T47D (cell line): Measurements from ENCODE around the gene BAG5.

Source experiments
- DNase-seq, 2 experiments: peaks; one replicate each; pipeline versions ENCODE4 v3.0.0 to v3.0.0-alpha.2; 2011 to 2012; ENCODE audit warnings: low read depth in 1 of 2, low spot score in 1 of 2
- JUND ChIP-seq: IDR thresholded peaks from 2 replicates; pipeline ENCODE4 v1.6.1; 2012; ENCODE audit warnings: low read depth
- in situ Hi-C: cut with HindIII; loops from 2 replicates; pipeline ENCODE4 v1.10.0; 2016; ENCODE audit warnings: low sequenced_read_pairs, low pct_unique_long_range_greater_than_20kb

Gene BAG5

DNA sequence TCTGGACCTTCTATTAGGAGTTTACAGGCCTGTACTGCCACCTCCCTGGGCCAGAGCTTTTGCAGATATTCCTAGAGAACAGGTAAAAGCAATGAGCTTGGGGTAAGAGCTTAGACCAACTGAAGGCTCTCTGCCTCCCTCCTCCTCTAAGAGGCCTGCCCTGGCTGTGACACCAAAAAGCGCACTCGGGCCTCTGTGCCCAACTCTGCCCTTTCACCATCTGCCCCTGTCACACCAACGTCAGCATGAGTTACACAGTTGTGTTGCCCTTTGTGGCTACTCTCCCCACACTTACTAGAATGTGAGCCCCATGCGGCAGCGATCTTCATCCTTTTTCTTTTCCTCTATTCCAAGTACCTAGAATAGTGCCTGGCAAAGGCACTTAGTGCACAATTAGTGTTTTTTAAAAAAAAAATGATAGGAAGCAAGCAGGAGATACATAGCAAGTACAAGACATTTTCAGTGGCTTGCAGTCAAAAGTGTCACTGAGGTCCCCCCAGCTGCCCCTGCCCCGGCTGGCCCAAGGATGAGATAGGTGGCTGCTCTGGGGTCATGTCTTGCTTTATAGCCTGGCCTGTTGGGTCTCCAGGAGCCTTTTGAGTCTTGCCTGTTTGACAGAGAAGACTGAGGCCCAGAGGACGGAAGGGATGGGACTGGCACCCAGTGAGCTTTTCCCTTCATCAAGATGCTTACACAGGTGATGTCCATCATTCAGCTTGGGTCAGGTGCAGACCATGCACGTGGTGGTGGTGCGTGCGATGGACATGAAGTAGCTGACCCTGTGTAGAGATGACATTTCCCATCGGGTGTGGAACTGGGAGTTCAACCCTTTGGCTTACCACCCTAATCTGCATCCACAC is 52.4 kb downstream of the BAG5 start:
- in situ Hi-C loops: no loop called here
- DNase-seq: no peak
- TF ChIP-seq JUND: no peak

DNA sequence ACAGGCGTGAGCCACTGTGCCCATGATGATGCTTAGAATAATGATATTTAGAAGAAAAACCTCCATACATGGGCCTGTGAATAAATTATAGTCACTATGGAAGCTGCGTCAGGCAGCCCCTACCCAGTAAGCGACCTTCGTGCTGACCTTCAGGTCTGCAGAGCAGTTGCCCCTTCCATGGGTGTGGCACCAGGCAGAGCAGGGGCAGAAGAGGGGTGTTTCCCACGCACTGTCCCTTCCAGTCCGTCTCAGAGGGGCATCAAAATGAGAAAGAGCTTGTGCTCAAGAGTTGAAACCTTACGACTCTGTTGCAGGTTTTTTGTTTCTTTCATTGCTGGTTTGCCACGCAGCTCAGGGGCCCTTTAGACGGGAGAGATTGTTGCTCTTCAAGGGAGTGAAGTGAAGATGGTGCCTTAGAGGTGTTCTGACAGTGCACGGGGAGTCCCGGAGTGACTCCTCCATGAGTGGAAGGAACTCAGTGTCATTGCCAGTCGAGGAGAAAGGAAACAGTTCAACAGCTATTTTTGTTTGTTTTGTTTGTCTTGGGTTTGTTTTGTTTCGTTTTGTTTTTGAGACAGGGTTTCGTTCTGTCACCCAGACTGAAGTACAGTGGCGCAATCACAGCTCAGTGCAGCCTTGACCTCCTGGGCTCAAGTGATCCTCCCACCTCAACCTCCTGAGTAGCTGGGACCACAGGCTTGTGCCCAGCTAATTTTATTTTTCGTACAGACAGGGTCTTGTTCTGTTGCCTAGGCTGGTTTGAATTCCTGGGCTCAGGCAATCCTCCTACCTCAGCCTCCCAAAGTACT is 53.7 kb downstream of the BAG5 start:
- no peak for TF ChIP-seq JUND
- DNase-seq: no peak
- in situ Hi-C loops: no loop called here

DNA sequence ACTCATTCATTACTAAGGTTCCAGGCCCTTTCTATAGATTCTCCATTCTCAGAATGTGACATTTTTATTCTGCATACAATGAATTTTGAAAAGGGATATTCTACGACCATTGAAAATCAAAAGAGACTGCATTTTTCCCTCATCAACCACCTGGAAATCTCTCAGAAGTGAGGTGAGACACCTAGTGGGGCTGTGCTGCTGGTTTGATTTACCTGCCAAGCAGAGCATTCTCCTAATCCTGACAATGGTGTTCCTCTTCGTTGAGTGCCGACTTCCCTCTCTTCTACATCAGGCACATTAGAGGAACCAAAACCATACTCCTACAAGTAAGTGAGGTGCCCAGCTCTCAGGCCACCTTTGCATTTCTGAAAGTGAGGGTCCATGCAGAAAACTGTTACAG is 54.7 kb downstream of the BAG5 start:
- in situ Hi-C loops: no loop called here
- TF ChIP-seq JUND: no peak
- no peak for DNase-seq
